GM12878 (cell line): ENCODE measurements around the gene AOPEP.

Experiments used
- BCL11A ChIP-seq: IDR thresholded peaks from 2 replicates; pipeline ENCODE4 v1.6.1; 2011; ENCODE audit warnings: low read depth, low read length
- CBFB ChIP-seq: IDR thresholded peaks from 2 replicates; pipeline ENCODE4 v1.6.1; 2016; ENCODE audit warnings: antibody characterized with exemption, low read depth
- ESRRA ChIP-seq: IDR thresholded peaks from 2 replicates; pipeline ENCODE4 v1.6.1; 2012; ENCODE audit warnings: mild to moderate bottlenecking, low read length, improper control_type of control experiment
- POLR2A ChIP-seq: IDR thresholded peaks from 2 replicates; pipeline ENCODE4 v1.6.1; 2011; ENCODE audit warnings: low read depth, mild to moderate bottlenecking, low read length
- RCOR1 ChIP-seq: conservative IDR thresholded peaks from 2 replicates; pipeline ENCODE4 v1.6.1; 2012; ENCODE audit warnings: low read depth, low read length, improper control_type of control experiment
- RFX5 ChIP-seq: IDR thresholded peaks from 2 replicates; pipeline ENCODE4 v1.6.1; 2011; ENCODE audit warnings: low read depth, low read length, improper control_type of control experiment
- SMAD5 ChIP-seq: IDR thresholded peaks from 2 replicates; pipeline ENCODE4 v1.6.1; 2016; ENCODE audit warnings: antibody characterized with exemption, low read depth
- ZNF274 ChIP-seq: IDR thresholded peaks from one replicate; pipeline ENCODE4 v1.8.0; 2011; ENCODE audit not compliant: insufficient read length, insufficient read depth
- TF ChIP-seq, protein P1 (sequence below): IDR thresholded peaks from 2 replicates; pipeline ENCODE4 v1.6.1; 2011; ENCODE audit warnings: low read depth, mild to moderate bottlenecking, low read length, moderate library complexity, borderline replicate concordance; ENCODE audit errors: extremely low read depth
- TF ChIP-seq, protein P2 (sequence below), 3 experiments: IDR thresholded peaks in 2 of 3; conservative IDR thresholded peaks in 1 of 3; 2 replicates each; pipeline ENCODE4 v1.5.1; 2011; ENCODE audit warnings: low read depth in 3 of 3, low read length in 3 of 3, mild to moderate bottlenecking in 3 of 3, control low read depth in 2 of 3, moderate library complexity in 2 of 3, inconsistent platforms in 1 of 3, mixed read lengths in 1 of 3; ENCODE audit not compliant: control insufficient read depth in 2 of 3, insufficient read depth in 1 of 3; ENCODE audit errors: extremely low read depth in 1 of 3
- TF ChIP-seq, protein P3 (sequence below): IDR thresholded peaks from 2 replicates; pipeline ENCODE4 v1.6.1; 2011; ENCODE audit warnings: borderline replicate concordance, low read depth, mild to moderate bottlenecking, moderate library complexity, mixed read lengths, low read length; ENCODE audit not compliant: insufficient read depth; ENCODE audit errors: extremely low read length
- TF ChIP-seq, protein P4 (sequence below): IDR thresholded peaks from 2 replicates; pipeline ENCODE4 v1.6.1; 2012; ENCODE audit warnings: low read depth, low read length, improper control_type of control experiment

DNA sequence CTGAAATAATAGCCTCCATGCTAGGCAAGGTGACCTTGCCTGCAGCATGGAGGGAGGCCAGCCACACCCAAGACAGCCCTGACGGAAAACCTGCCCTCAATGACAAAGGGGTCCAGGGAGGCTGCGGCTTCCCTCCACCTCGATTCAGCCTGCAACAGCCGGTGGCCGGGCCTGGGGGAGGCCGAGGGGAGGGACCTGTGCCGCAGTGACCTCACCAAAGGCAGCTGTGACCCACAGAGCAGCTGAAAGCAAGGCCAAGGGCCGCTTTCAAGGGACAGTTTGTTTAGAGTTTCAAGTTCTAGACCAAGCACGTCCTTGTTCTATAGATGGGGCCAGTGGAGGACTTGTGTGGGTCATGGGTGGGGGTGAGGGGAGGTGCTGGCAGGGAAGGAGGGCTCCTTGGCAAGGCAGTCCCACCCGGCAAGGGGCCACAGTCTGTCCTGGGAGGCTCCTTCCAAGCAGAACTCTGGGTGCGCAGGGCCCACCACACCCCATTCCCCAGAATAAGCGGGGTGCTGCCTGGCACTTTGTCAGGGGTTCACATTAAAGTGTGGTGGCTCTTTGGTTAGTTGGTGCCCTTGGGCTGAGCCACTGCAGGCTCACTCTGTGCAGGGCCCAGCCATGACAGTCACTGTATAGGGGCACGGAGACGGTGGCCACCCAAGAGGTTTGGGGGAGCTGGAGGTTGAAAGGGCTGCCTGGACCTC is 364.5 kb downstream of the AOPEP start:
- TF ChIP-seq ZNF274, result no peak
- TF ChIP-seq RFX5, result no peak
- TF ChIP-seq CBFB, result no peak
- TF ChIP-seq, protein P1, sequence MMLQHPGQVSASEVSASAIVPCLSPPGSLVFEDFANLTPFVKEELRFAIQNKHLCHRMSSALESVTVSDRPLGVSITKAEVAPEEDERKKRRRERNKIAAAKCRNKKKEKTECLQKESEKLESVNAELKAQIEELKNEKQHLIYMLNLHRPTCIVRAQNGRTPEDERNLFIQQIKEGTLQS, result no peak
- TF ChIP-seq, protein P2, sequence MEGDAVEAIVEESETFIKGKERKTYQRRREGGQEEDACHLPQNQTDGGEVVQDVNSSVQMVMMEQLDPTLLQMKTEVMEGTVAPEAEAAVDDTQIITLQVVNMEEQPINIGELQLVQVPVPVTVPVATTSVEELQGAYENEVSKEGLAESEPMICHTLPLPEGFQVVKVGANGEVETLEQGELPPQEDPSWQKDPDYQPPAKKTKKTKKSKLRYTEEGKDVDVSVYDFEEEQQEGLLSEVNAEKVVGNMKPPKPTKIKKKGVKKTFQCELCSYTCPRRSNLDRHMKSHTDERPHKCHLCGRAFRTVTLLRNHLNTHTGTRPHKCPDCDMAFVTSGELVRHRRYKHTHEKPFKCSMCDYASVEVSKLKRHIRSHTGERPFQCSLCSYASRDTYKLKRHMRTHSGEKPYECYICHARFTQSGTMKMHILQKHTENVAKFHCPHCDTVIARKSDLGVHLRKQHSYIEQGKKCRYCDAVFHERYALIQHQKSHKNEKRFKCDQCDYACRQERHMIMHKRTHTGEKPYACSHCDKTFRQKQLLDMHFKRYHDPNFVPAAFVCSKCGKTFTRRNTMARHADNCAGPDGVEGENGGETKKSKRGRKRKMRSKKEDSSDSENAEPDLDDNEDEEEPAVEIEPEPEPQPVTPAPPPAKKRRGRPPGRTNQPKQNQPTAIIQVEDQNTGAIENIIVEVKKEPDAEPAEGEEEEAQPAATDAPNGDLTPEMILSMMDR (IDR thresholded peaks at IDR 0.05 in 2 of 3, conservative IDR thresholded peaks at IDR 0.05 in 1 of 3; ENCODE audit: control insufficient read depth in 2 of 3, extremely low read depth in 1 of 3, insufficient read depth in 1 of 3, low read depth in 3 of 3, low read length in 3 of 3), result no peak
- TF ChIP-seq ESRRA, result no peak
- TF ChIP-seq SMAD5, result no peak
- TF ChIP-seq POLR2A, result no peak
- TF ChIP-seq RCOR1, result no peak
- TF ChIP-seq, protein P3, sequence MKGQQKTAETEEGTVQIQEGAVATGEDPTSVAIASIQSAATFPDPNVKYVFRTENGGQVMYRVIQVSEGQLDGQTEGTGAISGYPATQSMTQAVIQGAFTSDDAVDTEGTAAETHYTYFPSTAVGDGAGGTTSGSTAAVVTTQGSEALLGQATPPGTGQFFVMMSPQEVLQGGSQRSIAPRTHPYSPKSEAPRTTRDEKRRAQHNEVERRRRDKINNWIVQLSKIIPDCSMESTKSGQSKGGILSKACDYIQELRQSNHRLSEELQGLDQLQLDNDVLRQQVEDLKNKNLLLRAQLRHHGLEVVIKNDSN, result no peak
- TF ChIP-seq BCL11A, result no peak
- TF ChIP-seq, protein P4, sequence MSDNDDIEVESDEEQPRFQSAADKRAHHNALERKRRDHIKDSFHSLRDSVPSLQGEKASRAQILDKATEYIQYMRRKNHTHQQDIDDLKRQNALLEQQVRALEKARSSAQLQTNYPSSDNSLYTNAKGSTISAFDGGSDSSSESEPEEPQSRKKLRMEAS, result no peak
